Embryonic facial prominence (tissue), 1 donor: ENCODE results near the gene RERG.

Experiments
- DNase-seq: peaks from one replicate; pipeline ENCODE4 v3.0.0-alpha.2; 2016; ENCODE audit errors: extremely low spot score

The RERG gene

GRCh38 chr12:15218794-15219193 is 2.4 kb downstream of the RERG start:
- DNase-seq = no peak

DNA sequence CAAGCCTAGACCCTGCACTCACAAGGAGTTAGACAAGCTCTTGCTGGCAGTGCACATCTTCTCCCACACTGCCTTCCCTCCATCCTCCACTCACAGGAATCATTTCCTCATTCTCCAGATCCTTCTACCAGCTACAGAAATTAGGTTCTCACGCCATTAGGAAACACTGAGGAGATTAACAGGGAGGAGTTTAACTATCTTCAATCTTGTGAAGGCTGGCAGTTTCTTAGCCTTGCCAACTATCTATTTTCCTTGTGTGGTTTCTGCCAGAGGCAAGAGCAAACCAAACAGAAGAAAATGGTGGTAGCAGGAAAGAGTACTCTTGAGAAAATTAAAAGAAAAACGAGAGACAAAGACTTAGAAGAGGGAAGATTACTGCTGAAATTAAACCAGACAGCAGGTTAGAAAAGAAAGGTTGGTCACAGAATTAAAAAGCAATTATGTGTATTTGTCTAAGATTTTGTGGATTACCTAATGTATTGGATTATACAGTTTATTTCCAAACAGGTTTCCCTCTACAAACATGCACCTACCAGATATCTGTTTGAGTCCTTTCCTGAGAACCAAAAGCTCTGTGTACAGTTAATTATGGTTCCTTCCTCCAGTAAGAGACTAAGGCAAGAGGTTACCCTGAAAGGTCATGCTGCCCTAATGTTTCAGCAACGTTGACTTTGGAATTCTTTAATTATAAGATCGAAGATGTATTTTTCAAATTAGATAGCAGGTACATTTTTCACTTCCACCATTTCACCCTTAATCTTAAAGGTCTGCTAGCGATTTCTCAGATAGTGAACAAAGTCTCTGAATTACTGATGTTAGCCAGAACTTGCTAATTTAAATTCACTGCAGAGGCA is 5.0 kb downstream of the RERG start:
- DNase-seq = no peak

- DNase-seq = no peak
Measured at GRCh38 chr12:15214851-15215601, 6.2 kb downstream of the RERG start.

GRCh38 chr12:15212930-15213329 is 8.3 kb downstream of the RERG start:
- no peak for DNase-seq

DNA sequence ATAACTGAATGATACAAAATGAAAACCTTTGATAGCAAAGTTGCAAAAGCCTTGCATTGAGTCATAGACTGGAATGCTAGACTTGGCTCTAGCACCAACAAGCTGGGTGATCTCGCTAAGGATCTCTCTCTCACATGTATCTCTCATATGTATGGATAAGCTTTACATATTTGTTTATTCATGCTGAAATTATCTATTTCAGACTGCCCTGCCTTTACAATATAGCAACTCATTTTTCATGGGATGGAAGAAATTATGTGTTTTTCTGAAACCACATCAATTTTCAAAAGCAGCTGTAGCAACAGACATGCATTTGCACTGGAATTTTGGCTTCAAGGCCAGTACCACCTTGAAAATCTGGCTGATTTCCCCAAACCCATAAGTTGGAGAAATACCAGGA is 11.4 kb downstream of the RERG start:
- no peak for DNase-seq

DNA sequence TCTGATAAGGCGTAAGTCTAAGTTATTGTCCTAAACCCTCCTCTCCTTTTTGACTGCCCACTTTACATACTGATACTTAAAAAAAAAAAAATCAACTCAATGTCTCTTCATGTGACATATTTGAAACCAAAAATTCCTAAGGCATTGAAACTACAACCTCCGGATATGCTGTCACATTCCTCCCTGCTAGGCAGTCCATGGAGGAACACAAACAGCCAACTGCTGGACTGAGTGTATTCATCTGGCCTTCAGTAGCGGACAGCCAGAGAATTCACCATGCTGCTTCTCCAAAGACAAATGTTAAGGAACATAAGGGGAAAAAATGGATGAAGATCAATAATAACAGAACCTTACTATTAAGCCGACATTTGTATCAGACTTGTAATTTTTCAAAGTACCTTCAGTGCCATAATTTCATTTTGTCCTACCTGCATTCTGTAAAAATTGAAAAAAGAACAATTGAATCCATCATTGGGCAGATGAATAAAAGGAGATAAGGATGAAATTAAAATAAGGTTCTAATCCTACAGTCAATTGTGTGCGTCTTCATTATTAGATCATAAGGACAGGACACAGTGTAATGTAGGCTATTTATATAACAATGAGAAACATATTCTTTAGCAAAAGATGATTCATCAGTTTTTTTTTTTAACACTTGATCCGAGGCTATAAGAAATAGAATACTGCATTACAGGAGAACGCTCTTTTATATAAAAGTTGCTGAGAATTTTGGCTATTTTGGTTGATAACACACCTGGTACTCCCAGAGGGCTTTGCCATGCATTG is 12.2 kb downstream of the RERG start:
- no peak for DNase-seq

- DNase-seq = no peak
Measured at GRCh38 chr12:15208140-15208539, 13.1 kb downstream of the RERG start.

DNA sequence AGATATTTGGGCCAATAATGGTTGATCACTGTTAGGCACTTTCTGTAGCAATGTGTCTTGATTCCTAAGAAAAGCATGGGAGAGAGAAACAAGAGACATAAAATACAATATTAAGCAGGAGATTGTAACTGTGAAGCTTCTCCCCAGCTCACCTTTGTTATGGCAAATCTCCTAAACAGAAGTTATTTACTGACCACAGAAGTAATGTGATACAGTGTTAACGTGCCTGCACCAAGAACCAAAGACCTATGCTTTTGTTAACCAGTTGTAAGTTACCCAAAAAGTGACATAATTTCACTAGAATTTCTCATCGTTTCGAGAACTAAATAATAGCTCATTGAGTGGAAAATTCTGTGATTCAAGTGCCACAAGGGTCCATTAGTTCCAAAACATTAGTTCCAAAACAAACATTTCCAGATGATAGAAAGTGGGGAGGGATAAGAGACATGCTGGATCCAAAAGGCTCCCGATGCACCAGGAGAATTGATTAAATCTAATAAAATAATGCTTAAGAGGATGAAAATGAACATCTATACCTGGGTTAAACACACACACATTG is 14.3 kb downstream of the RERG start:
- no peak for DNase-seq

DNA sequence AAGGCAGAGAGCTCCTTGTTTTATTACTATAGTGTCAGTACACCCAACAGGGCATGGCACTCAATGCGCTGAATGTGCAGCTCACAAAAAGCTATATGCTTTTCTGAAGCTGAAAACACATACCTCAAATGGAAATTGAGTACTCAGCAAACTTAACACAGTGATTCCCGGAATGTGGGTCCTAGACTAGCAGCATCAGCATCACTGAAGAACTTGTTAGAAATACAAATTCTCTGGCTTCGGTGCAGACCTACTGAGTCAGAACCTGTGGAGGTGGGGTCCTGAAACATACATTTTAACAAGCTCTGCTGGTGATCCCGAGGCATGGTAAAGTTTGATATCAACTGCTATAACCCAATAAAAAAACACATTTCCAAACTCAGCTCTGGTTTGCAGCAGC is 14.9 kb downstream of the RERG start:
- DNase-seq = no peak

- DNase-seq = no peak
Measured at GRCh38 chr12:15205341-15206010, 15.7 kb downstream of the RERG start.

- DNase-seq = no peak
Measured at GRCh38 chr12:15201456-15201855, 19.8 kb downstream of the RERG start.

DNA sequence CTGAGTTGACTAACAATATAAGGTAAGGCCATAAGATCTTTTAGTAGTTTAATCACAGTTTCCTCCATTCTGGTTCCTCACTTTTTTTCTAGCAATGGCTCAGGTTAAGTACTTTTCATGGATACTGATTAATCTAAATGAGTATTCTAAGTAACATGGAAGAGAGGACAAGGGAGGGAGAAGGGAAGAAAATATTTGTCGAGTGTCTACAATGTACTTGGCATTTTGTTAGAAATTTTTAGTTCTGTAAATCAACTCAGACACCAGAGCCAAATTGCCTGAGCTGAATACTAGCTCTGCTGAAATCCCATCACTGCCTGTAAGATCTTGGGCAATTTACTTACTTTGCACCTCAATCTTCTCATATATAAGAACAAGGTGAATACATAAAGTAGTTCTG is 20.2 kb downstream of the RERG start:
- DNase-seq = no peak

DNA sequence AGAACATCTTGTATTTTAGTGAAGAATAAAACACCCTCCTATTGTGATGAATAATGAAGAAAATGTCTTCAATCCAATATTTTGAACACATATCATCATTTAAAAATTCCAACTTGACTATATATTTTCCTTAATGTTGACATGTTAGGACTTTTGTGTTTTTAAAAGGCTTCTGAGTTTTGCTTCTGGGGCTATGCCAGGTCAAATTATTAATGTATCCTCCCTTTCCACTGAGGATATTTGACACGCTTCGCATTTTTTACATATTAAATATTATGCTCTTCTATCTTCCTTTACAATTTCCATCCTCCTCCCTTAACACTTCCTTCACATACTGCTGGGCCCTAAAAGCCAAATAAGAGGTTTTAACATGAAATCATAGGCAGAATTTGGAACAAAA is 20.6 kb downstream of the RERG start:
- DNase-seq = no peak

DNA sequence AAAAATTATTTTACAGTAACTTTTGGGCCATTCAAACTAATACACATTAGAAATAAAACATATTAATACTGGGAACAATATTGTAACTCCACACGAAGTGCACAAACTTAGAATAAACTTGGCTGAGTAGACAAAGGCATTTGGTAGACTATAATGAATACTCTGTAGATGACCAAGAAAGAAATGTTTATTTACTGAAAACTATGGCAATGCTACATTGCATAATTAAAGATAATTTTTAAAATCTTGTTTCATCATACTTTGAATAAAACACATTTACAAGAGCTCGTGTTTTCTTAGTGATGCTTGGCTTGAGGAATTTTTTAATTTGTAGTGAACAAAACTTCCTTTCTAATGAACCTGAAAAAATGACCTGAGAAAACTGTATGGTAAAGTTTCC is 21.3 kb downstream of the RERG start:
- DNase-seq = no peak

DNA sequence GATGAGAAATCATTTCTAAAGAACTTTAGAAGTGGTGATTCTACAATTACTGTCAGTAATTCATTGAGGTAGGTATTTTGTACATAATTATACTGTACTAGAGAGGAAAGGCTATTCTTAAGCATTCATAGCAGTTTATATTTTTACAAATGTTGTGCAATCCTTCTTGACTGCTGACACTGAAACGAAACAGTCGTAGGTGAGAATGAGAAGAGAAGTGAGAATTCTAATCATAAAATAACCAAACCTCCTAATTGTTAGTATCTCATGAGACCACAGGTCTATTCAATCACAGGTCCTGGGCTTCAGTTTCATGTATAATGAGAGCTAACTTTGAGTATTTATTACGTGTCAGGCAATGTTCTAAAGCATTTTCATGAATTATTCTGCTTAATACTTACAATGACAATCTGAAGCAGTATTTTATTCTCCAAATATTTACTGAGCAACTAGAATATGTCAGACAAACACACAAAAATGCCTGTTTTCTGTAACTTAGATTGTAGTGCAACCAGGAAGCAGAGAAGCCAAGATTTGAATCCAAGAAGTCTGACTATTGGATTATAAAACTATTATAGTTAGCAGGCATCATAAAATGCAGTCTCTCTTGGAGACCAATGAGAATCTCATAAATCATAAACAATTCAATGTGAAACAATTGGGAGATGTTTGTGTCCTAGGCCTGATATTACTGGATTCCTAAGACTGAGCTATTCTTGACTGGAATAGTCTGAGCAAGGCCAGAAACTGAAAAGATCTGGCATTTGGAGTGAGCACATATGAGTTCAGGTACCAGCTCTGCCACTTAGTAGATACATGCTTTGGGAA is 24.3 kb downstream of the RERG start:
- no peak for DNase-seq

- no peak for DNase-seq
Measured at GRCh38 chr12:15196221-15196620, 25.0 kb downstream of the RERG start.

GRCh38 chr12:15194456-15195368 is 26.5 kb downstream of the RERG start:
- DNase-seq = no peak

- no peak for DNase-seq
Measured at GRCh38 chr12:15193946-15194345, 27.3 kb downstream of the RERG start.

GRCh38 chr12:15192720-15193119 is 28.5 kb downstream of the RERG start:
- no peak for DNase-seq

DNA sequence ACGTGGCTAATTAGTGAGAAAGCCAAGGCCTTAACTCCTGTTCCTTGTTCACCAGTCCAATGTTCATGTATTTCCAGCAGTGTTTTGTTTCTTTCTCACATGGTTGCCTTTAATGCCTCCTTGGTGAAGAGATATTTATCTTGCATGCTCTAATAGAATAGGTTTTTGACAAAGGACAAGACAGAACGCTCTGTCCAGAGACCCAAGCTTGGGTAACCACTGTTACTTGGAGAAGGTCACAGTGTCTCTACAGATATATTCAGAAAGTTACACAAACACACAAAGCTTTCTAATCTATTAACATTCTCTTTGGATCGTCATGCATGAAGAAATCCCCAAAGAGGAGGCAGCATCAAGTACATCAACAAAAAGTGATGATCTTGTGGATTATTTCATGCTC is 33.1 kb downstream of the RERG start:
- DNase-seq = no peak
